GM21619 (cell line): Measurements from ENCODE around the gene CDC42EP2.
A peak's percentile ranks its signal among the peaks of the same experiment; 100 is the strongest.

Experiments
- ATAC-seq: cut with Tn5 transposase; IDR thresholded peaks from one replicate; pipeline ENCODE4 v1.9.1; 2021; ENCODE audit not compliant: unreplicated experiment

CDC42EP2 gene

DNA sequence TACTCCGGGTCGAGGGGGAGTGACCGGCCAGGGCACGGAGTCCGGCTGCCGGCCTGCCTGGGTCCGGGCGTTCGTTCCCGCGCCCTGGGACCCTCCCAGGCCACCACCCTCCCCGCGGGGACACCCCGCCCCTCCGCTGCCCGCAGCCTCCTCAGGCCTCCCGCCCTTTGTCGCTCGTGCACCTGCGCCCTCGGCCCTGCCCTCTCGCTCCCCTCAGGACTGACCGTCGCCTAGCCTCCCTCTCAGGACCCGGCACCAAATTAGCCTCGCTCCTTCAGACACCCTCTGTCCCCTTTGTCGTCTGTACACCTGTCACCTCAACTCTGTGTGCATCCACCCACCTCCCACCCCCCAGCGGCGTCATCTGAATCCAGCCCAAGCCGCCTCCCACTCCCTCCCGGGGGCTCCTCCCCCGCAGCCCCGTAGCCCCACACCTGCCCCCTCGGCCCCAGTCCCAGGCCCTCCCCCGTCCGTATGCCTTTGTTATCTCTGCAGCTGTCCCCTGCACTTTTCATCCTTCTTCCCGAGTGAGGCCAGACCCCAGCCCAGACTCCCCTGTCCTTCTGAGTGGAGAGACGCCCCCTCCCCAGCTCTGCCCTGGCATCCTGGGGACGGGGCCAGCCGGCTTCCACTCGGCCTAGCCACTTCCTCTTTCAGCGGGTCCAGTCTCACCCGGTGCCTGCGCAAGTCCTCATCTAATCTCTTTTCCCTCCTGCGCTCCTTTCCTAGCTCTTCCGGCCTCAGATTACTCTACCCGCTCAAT lies 40.5 kb downstream of the CDC42EP2 start:
- ATAC-seq = peak; percentile 19

DNA sequence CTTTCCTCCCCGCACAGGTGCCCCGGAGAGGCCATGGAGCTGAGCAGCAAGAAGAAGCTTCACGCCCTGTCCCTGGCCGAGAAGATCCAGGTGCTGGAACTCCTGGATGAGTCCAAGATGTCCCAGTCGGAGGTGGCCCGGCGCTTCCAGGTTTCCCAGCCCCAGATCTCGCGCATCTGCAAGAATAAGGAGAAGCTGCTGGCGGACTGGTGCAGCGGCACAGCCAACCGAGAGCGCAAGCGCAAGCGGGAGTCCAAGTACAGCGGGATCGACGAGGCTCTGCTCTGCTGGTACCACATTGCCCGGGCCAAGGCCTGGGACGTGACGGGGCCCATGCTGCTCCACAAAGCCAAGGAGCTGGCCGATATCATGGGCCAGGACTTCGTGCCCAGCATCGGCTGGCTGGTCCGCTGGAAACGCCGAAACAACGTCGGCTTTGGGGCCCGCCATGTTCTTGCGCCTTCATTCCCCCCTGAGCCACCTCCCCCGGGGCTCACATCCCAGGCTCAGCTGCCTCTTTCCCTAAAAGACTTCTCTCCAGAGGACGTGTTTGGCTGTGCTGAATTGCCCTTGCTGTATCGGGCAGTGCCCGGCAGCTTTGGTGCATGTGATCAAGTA lies 41.2 kb downstream of the CDC42EP2 start:
- no peak for ATAC-seq

DNA sequence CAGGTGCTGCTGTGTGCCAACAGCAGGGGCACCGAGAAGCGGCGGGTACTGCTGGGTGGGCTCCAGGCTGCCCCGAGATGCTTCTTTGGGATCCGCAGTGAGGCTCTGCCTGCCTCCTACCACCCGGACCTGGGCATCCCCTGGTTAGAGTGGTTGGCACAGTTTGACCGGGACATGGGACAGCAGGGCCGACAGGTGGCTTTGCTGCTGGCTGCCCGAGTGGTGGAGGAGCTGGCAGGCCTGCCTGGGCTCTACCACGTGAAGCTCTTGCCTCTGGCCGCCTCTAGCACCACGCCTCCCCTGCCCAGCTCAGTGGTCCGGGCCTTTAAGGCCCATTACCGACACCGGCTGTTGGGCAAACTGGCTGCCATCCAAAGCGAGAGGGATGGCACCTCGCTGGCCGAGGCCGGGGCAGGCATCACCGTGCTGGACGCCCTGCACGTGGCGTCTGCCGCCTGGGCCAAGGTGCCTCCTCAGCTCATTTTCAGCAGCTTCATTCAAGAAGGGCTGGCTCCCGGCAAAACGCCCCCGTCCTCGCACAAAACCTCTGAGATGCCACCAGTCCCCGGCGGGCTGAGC lies 41.8 kb downstream of the CDC42EP2 start:
- ATAC-seq = no peak

DNA sequence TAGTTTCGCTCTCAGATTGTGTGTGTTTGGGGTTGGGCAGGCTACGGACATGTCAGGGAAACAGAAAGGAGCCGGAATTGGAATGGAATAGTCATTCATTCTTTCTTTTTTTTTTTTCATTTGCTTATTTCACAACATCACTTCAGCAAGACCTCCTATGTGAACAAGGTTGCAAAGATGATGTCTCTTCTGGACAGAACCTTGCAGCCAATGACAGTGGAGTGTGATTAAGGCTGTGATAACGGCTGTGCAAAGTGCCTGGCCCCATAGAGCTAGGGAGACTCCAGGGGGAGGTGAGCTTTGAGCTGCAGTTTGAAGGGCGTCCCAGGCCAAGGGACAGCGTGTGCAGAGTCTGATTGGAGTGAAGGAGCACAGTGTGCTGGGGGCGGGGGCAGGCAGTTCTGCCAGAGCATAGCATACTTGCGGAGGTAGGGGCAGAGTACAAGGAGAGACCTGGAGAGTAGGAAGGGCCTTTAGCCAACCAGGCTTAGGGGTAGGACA lies 43.2 kb downstream of the CDC42EP2 start:
- ATAC-seq = no peak

DNA sequence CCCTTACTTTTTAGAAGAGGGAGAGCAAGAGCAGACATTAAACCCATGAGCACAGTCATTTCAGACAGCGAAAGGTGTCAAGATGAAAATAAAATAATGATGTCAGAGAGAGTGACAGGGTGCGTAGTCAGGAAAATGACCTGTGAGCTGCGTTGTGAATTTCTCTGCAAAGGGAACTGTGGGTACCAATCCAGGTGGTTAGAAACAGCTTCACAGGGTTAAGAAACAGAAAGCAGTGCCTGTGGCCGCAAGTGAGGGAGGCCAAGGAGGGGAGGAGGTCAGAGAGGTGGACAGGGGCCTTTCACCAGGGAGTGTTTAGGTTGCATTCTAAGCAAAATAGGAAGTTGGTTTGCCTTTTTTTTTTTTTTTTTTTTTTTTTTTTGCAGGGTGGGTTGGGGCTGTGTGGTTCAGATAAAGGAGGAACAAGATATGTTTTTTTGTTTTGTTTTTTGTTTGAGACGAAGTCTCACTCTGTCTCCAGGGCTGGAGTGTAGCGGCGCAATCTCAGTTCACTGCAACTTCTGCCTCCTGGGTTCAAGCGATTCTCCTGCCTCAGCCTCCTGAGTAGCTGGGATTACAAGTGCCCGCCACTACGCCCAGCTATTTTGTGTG lies 47.8 kb downstream of the CDC42EP2 start:
- ATAC-seq = peak; percentile 60

DNA sequence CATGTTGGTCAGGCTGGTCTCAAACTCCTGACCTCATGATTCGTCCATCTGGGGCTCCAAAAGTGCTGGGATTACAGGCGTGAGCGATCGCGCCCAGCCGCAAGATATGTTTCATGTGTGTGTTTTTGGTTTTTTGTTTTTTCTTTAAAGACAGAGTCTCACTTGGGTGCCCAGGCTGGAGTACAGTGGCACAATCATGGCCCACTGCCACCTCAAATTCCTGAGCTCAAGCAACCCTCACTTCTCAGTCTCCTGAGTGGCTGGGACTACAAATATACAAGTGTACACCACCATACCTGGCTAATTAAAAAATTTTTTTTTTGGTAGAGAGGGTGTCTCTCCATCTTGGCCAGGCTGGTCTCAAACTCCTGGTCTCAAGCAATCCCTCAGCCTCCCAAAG lies 48.3 kb downstream of the CDC42EP2 start:
- ATAC-seq = no peak

DNA sequence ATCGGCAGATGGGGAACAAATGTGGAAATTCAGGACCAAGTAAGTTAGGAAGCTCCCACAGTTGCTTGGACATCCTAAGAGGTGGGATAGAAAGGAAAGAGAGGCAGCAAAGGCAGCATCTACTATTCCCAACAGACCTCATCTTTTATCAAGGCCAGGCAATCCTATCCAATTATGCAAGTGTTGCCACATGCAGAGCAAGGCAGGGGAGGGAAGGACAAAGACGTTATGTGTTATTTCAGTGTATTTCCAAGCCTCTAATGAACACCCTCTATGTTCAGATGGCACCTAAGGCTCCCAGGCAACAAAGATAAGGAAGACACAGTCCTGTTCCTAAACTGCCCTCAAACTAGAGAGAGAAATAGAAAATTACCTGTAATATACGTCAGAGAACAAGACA lies 49.1 kb downstream of the CDC42EP2 start:
- no peak for ATAC-seq

DNA sequence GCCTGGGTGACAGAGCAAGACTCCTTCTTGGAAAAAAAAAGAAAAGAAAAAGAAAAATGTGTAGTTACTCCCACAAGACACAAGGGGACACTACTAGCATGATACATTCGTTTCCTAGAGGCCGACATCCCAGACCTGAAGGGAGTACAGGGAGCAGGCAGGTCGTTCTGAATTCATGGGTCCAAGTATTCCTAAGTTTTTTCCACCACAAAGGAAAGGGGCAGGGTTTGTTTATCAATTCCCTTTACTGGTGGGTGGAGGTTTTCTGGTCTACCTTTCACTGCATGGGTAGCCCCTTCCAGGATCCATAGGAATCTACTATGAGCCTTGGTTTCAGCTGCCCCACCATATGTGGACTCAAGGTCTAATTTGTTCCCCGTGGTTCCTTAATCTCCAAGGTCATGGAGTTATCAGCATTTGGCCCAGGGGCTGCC lies 51.7 kb downstream of the CDC42EP2 start:
- ATAC-seq = no peak

DNA sequence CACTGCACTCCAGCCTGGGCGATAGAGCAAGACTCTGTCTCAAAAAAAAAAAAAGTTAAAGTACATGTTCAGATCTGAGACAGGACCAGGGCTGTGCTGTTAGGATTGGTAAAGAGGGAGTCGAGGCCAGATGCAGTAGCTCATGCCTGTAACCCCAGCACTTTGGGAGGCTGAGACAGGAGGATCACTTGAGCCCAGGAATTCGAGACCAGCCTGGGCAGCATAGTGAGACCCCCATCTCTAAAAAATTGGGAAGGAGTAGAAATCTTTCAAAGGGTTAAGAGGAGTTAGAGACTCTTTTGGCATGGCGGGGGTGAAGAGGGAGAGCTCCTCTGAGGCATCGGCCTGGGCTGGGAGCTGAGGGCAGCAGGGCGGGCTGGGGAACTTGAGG lies 56.0 kb downstream of the CDC42EP2 start:
- ATAC-seq = no peak
